Peyer's patch (tissue), 4 donors: ENCODE data around the gene PERCC1.

Experiments
- CTCF ChIP-seq, 6 experiments: fragments of 450-650 bp in 4 of 6; fragments of 200-600 bp in 2 of 6; sonication (generic) in 1 of 6; IDR thresholded peaks; one replicate each; pipeline ENCODE4 v1.5.1; 2017 to 2019; ENCODE audit warnings: antibody characterized with exemption in 6 of 6, mild to moderate bottlenecking in 3 of 6, moderate library complexity in 1 of 6
- POLR2A ChIP-seq, 2 donors: fragments of 450-650 bp; IDR thresholded peaks; one replicate each; pipeline ENCODE4 v1.5.1; 2017; ENCODE audit warnings: antibody characterized with exemption in 2 of 2, mild to moderate bottlenecking in 2 of 2, moderate library complexity in 2 of 2

DNA sequence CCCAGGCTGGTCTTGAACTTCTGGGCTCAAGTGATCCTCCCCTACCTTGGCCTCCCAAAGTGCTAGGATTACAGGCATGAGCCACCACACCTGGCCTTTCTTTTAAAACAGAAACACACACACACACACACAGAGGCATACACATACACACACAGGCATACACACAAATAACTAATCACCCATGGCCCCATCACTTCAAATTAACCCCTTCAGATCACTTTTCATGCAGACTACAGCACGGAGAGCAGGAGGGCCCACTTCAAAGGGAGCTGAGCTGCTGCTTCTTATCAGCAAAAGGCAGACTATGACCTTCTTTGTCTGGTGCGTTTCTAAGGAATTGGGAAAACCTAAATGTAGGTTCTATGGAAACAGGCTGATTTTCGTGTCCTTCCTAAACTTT lies 42.1 kb downstream of the PERCC1 start:
- TF ChIP-seq CTCF (IDR thresholded peaks at IDR 0.05) (no peak), POLR2A (IDR thresholded peaks at IDR 0.05) (no peak)
